ENCODE measurements around the gene CACTIN. TPM values are rescaled to one million over a fixed set of nuclear protein-coding genes. Genes with fewer than 3 reads are reported as not detected.

CACTIN gene
- total and polyA plus RNA-seq, 2 of the 8 experiments (the other 6 are each of a cell fraction or from before 2014, with no cell fraction given), result 25.8 to 29.9 TPM

- WGBS, 2 experiments (ENCODE audit: extremely low coverage in 1 of 2, insufficient coverage in 1 of 2, insufficient read length in 1 of 2, insufficient replicate concordance in 2 of 2, low coverage in 1 of 2, low lambda C conversion rate in 2 of 2, missing lambda C conversion rate in 1 of 2), result 96% methylated on average over 17 of the region's 22 CpGs; no CpG with 5 or more reads in 1 of the 2 experiments
- Histone ChIP-seq H3K23ac (ENCODE audit: insufficient read length) (no peak overlapping the region), H3K56ac (replicated peaks; ENCODE audit: insufficient read length, low read depth, low read length) (no peak overlapping the region), H2AFZ (ENCODE audit: low read length) (no peak overlapping the region), H4K8ac (ENCODE audit: extremely low read depth, insufficient read depth, low read length) (no peak overlapping the region), H3K79me2 (ENCODE audit: control insufficient read depth in 1 of 2, insufficient read depth in 2 of 2, low read length in 2 of 2) (no peaks in the 10 kb centered on the region), H2BK12ac (ENCODE audit: low read depth, low read length) (no peak overlapping the region), H3K4ac (replicated peaks; ENCODE audit: insufficient read length, low read depth, low read length) (no peak overlapping the region), H2BK5ac (ENCODE audit: low read depth, low read length) (no peak overlapping the region), H2BK20ac (ENCODE audit: low read length) (no peak overlapping the region), H3K4me1 (replicated peaks in 1 of 4; ENCODE audit: control insufficient read depth in 3 of 4, insufficient read depth in 4 of 4, low read length in 3 of 4) (no peaks in the 10 kb centered on the region), H3K79me1 (ENCODE audit: low read depth, low read length) (no peaks in the 10 kb centered on the region), H3K4me3 (ENCODE audit: extremely low read depth in 1 of 4, insufficient read depth in 2 of 4, low read depth in 3 of 4, low read length in 4 of 4) (no peak overlapping the region), H3K18ac (ENCODE audit: extremely low read depth, low read length) (no peak overlapping the region), H3K9ac (replicated peaks in 1 of 4; ENCODE audit: extremely low read depth in 1 of 4, low read depth in 3 of 4, low read length in 3 of 4) (no peak overlapping the region), H3K27ac (ENCODE audit: low read depth, low read length) (no peak overlapping the region), H2BK15ac (ENCODE audit: low read length) (no peak overlapping the region), H3K36me3 (ENCODE audit: control insufficient read depth in 2 of 4, insufficient read depth in 4 of 4, low read length in 3 of 4) (peaks cover 0 to 13% (median 12%) of the 10 kb centered on the region in 4 experiments; a peak in 6 of 8 replicates), H3K4me2 (ENCODE audit: insufficient read depth in 1 of 2, low read depth in 2 of 2, low read length in 2 of 2) (no peak overlapping the region), H3K23me2 (ENCODE audit: low read depth, low read length) (no peaks in the 10 kb centered on the region), H4K5ac (ENCODE audit: insufficient read length, low read depth, low read length) (no peak overlapping the region), H2BK120ac (replicated peaks; ENCODE audit: low read depth, low read length) (no peak overlapping the region), H2AK5ac (ENCODE audit: low read depth, low read length) (no peak overlapping the region), H3K9me3 (ENCODE audit: insufficient read depth in 2 of 2, low read depth in 1 of 2, low read length in 1 of 2) (no peaks in the 10 kb centered on the region), H3K27me3 (replicated peaks in 1 of 4; ENCODE audit: control insufficient read depth in 3 of 4, extremely low read depth in 1 of 4, insufficient read depth in 3 of 4, low read length in 3 of 4) (no peaks in the 10 kb centered on the region), H4K20me1 (replicated peaks in 1 of 2; ENCODE audit: control insufficient read depth in 1 of 2, insufficient read depth in 2 of 2, low read length in 2 of 2) (peaks cover 0 to 22% of the 10 kb centered on the region in 2 experiments), H3K14ac (ENCODE audit: insufficient read length) (no peak overlapping the region), H4K91ac (replicated peaks; ENCODE audit: insufficient read length, low read length) (no peak overlapping the region)
- ChIA-PET CTCF (ENCODE audit: partially characterized antibody) (interaction anchor here (0.6 to 1.6 kb wide), 3 partner anchors 15 to 132 kb away, joined by 3 to 4 read pairs (median 3); no protein-coding TSS in a partner anchor), POLR2A (ENCODE audit: partially characterized antibody) (interaction anchor here (1.1 to 1.6 kb wide), 2 partner anchors 10 to 24 kb away, joined by 4 read pairs; no protein-coding TSS in a partner anchor)
- TF ChIP-seq YY1 (IDR thresholded peaks at IDR 0.05; ENCODE audit: low read depth, low read length) (no peak), KDM5A (IDR thresholded peaks at IDR 0.05; ENCODE audit: low read length) (no peak), POLR2AphosphoS5 (IDR thresholded peaks at IDR 0.05; ENCODE audit: low read depth, low read length) (no peak), KDM4A (IDR thresholded peaks at IDR 0.05; ENCODE audit: low read depth, low read length, severe bottlenecking) (no peak), EGR1 (IDR thresholded peaks at IDR 0.05; ENCODE audit: borderline replicate concordance, low read depth, low read length) (no peak)
- DNase-seq (ENCODE audit: low read depth in 1 of 2, low spot score in 2 of 2), result no peak
- FAIRE-seq, result no peak
These were observed 33.1 kb upstream of the CACTIN start for GRCh38 chr19:3659746-3660112.
